ENCODE data around the gene IFI27. TPM values are rescaled to one million over a fixed set of nuclear protein-coding genes. Genes with fewer than 3 reads are reported as not detected.

Gene IFI27
- polyA plus RNA-seq, 2 of the 4 experiments (the other 2 are of a cell fraction): 0.76 to 2.2 TPM

DNA sequence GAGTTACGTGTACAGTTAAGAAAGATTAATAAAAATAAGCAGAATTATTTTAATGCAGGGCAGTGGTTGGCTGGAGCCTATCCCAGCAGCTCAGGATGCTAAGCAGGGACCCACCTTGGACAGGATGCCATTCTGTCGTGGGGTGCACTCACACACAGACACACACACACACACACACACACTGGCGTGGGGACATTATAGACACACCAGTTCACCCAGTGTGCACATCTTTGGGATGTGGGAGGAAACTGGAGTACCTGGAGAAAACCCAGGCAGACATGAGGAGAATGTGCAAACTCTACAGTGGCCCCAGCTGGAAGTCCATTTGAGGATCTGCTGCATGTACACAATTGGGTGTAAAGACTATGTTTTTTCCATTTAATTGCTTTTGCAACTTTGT, 31.7 kb downstream of the IFI27 start:
- 28% methylated on average over 3 of the region's 3 CpGs for WGBS (ENCODE audit: missing lambda C conversion rate)
- no peak for TF ChIP-seq NR3C1 (IDR thresholded peaks at IDR 0.05)
- TF ChIP-seq, protein P1, sequence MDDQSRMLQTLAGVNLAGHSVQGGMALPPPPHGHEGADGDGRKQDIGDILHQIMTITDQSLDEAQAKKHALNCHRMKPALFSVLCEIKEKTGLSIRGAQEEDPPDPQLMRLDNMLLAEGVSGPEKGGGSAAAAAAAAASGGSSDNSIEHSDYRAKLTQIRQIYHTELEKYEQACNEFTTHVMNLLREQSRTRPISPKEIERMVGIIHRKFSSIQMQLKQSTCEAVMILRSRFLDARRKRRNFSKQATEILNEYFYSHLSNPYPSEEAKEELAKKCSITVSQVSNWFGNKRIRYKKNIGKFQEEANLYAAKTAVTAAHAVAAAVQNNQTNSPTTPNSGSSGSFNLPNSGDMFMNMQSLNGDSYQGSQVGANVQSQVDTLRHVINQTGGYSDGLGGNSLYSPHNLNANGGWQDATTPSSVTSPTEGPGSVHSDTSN (IDR thresholded peaks at IDR 0.05): no peak
- no peak for TF ChIP-seq MAZ (IDR thresholded peaks at IDR 0.05; ENCODE audit: borderline replicate concordance, low read depth, low read length)
- TF ChIP-seq, protein P2, sequence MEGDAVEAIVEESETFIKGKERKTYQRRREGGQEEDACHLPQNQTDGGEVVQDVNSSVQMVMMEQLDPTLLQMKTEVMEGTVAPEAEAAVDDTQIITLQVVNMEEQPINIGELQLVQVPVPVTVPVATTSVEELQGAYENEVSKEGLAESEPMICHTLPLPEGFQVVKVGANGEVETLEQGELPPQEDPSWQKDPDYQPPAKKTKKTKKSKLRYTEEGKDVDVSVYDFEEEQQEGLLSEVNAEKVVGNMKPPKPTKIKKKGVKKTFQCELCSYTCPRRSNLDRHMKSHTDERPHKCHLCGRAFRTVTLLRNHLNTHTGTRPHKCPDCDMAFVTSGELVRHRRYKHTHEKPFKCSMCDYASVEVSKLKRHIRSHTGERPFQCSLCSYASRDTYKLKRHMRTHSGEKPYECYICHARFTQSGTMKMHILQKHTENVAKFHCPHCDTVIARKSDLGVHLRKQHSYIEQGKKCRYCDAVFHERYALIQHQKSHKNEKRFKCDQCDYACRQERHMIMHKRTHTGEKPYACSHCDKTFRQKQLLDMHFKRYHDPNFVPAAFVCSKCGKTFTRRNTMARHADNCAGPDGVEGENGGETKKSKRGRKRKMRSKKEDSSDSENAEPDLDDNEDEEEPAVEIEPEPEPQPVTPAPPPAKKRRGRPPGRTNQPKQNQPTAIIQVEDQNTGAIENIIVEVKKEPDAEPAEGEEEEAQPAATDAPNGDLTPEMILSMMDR (IDR thresholded peaks at IDR 0.05): no peak
- TF ChIP-seq HEYL (CRISPR knock-in tag; IDR thresholded peaks at IDR 0.05): no peak
- TF ChIP-seq GATA3 (IDR thresholded peaks at IDR 0.05; ENCODE audit: borderline replicate concordance): no peak
- CTCF ChIA-PET: interaction anchor here (0.6 to 2.9 kb wide), 16 partner anchors 10 to 816 kb away, joined by 3 to 18 read pairs (median 4); no protein-coding TSS in a partner anchor
- no peak overlapping the region for H3K4me2 ChIP-seq
- POLR2A ChIA-PET: no interaction called here
- no peaks in the 10 kb centered on the region for H3K4me1 ChIP-seq
- FAIRE-seq (no peak), DNase-seq (ENCODE audit: low read depth in 1 of 2, low spot score in 1 of 2) (no peak), ATAC-seq (no peak)
- no peak overlapping the region for H3K4me3 ChIP-seq
- H3K9me3 ChIP-seq: no peaks in the 10 kb centered on the region
- H3K27ac ChIP-seq: no peak overlapping the region

DNA sequence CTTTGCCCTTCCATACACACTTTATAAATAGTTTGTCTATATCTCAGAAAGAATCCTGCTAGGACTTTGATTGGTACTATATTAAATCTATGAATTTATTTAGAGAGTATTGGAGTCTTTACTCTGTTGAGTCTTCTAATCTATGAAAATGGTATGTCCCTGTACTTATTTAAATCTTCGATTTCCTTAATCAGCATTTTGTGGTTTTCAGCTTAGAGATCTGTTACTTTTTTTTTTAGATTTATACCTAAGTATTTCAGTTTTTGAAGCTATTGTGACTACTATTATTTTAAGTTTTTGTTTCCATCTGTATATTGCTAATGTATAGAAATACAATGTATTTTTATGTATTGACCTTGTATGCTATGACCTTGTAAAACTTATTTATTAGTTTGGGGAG, 32.3 kb downstream of the IFI27 start:
- ChIA-PET CTCF (interaction anchor here (0.7 to 2.7 kb wide), 9 partner anchors 11 to 416 kb away, joined by 3 to 18 read pairs (median 3); no protein-coding TSS in a partner anchor), POLR2A (no interaction called here)
- Histone ChIP-seq H3K9me3 (no peaks in the 10 kb centered on the region), H3K4me2 (no peak overlapping the region), H3K4me3 (no peak overlapping the region), H3K4me1 (no peaks in the 10 kb centered on the region), H3K27ac (no peak overlapping the region)
- WGBS (ENCODE audit: missing lambda C conversion rate): 6% methylated on average over 1 of the region's 1 CpG
- ATAC-seq (no peak), FAIRE-seq (no peak), DNase-seq (ENCODE audit: low read depth in 1 of 2, low spot score in 1 of 2) (no peak)
- TF ChIP-seq MAFK (IDR thresholded peaks at IDR 0.05; ENCODE audit: partially characterized antibody) (peak; percentile 59), PHF8 (IDR thresholded peaks at IDR 0.05; ENCODE audit: borderline replicate concordance, low read depth) (no peak)

DNA sequence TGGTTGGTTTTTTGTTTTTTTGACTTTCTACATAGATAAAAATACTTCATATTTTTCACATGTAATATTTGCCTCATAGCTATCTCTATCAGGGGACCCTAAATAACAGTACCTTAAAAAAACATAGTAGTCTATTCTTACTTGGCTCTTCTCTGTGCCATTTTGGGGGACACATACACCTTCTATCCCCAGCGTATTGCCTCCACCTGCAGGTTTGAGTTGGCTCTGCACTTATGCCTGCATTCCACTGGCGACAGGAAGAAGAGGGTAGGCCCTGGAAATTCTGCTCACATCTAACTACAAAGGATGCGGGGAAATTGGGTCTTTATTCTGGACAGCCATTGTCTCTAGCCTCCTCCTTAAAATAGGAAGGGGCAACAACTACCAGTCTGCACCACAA, 32.7 kb downstream of the IFI27 start:
- no peak overlapping the region for H3K4me2 ChIP-seq
- WGBS (ENCODE audit: missing lambda C conversion rate): 71% methylated on average over 3 of the region's 3 CpGs
- TF ChIP-seq JUNB (IDR thresholded peaks at IDR 0.05) (no peak), RAD21 (conservative IDR thresholded peaks at IDR 0.05 in 1 of 2, IDR thresholded peaks at IDR 0.05 in 1 of 2) (peak in 1 of 2 experiments; percentile 21; a peak in 1 of 5 replicates)
- H3K4me3 ChIP-seq: no peak overlapping the region
- no peaks in the 10 kb centered on the region for H3K9me3 ChIP-seq
- POLR2A ChIA-PET: no interaction called here
- H3K27ac ChIP-seq: no peak overlapping the region
- FAIRE-seq: no peak
- ATAC-seq: peak; percentile 43 to 74; a peak in 4 of 6 replicates
- no peak for DNase-seq (ENCODE audit: low read depth in 1 of 2, low spot score in 1 of 2)
- CTCF ChIA-PET: interaction anchor here (0.9 to 2.7 kb wide), 8 partner anchors 15 to 210 kb away, joined by 3 to 11 read pairs (median 3); no protein-coding TSS in a partner anchor
- no peaks in the 10 kb centered on the region for H3K4me1 ChIP-seq

DNA sequence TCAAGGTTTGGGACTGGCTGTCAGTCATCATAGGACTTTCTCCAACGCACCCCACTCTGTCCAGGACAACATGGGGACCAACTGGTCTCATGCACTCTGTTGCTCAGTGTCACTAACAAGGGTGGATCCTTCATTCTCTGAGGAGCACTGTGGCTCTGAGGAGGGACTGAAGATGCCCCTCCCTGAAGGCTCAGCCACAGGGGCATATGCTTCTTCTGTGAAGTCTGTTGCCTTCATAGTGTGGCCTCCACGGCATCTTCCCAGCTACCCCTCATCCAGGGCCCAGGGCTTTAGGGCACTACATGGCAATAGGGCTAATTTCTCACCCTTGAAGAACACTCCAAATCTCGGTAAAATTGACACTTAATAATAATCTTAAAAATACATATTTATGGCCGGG, 33.2 kb downstream of the IFI27 start:
- POLR2A ChIA-PET: no interaction called here
- Histone ChIP-seq H3K4me1 (no peaks in the 10 kb centered on the region), H3K27ac (no peak overlapping the region), H3K4me3 (no peak overlapping the region), H3K4me2 (no peak overlapping the region), H3K9me3 (no peaks in the 10 kb centered on the region)
- no peak for FAIRE-seq
- DNase-seq (ENCODE audit: low read depth in 1 of 2, low spot score in 1 of 2): no peak
- CTCF ChIA-PET: interaction anchor here (0.9 to 2.1 kb wide), 3 partner anchors 15 to 108 kb away, joined by 3 to 9 read pairs (median 4); no protein-coding TSS in a partner anchor
- TF ChIP-seq ESRRA (IDR thresholded peaks at IDR 0.05; ENCODE audit: borderline replicate concordance, low read length) (no peak), HEYL (CRISPR knock-in tag; IDR thresholded peaks at IDR 0.05) (no peak), NFE2L2 (conservative IDR thresholded peaks at IDR 0.05; ENCODE audit: low read length) (no peak)
- TF ChIP-seq, protein P2 (IDR thresholded peaks at IDR 0.05): no peak
- no peak for ATAC-seq
- whole genome bisulfite sequencing (ENCODE audit: missing lambda C conversion rate): 52% methylated on average over 4 of the region's 4 CpGs

Data from A549 (cell line).